Loucy (cell line): ENCODE results near the gene TET1.

Experiments used
- EZH2phosphoT487 ChIP-seq: fragments of 200-600 bp; IDR thresholded peaks from 2 replicates; pipeline ENCODE4 v1.6.1; 2018; ENCODE audit warnings: antibody characterized with exemption, mild to moderate bottlenecking, moderate library complexity, borderline replicate concordance
- TF ChIP-seq, protein P1 (sequence below): fragments of 200-600 bp; sonication (generic); conservative IDR thresholded peaks from 2 replicates; pipeline ENCODE4 v1.5.1; 2014; ENCODE audit warnings: mild to moderate bottlenecking, antibody characterized with exemption, low read length

DNA sequence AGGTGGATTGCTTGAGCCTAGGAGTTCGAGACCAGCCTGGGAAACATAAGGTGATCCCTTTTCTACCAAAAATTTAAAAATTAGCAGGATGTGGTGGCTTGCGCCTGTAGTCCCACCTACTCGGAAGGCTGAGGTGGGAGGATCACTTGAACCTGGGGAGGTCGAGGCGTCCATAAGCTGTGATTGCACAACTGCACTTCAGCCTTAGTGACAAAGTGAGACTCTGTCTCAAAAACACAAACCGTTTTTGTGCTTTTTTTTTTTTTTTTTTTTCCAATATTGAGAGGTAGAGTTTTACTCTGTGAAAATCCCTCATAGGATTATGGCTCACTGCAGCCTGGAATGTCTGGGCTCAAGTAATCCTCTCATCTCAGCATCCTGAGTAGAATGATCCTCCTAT is 175.0 kb downstream of the TET1 start:
- TF ChIP-seq, protein P1, sequence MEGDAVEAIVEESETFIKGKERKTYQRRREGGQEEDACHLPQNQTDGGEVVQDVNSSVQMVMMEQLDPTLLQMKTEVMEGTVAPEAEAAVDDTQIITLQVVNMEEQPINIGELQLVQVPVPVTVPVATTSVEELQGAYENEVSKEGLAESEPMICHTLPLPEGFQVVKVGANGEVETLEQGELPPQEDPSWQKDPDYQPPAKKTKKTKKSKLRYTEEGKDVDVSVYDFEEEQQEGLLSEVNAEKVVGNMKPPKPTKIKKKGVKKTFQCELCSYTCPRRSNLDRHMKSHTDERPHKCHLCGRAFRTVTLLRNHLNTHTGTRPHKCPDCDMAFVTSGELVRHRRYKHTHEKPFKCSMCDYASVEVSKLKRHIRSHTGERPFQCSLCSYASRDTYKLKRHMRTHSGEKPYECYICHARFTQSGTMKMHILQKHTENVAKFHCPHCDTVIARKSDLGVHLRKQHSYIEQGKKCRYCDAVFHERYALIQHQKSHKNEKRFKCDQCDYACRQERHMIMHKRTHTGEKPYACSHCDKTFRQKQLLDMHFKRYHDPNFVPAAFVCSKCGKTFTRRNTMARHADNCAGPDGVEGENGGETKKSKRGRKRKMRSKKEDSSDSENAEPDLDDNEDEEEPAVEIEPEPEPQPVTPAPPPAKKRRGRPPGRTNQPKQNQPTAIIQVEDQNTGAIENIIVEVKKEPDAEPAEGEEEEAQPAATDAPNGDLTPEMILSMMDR: no peak
- no peak for TF ChIP-seq EZH2phosphoT487
